Measurements from ENCODE around the gene NLRC3. TPM values are rescaled to one million over a fixed set of nuclear protein-coding genes. Genes with fewer than 3 reads are reported as not detected.

Gene NLRC3
- total RNA-seq, 1 experiment from 2014 or later = 0.26 TPM

DNA sequence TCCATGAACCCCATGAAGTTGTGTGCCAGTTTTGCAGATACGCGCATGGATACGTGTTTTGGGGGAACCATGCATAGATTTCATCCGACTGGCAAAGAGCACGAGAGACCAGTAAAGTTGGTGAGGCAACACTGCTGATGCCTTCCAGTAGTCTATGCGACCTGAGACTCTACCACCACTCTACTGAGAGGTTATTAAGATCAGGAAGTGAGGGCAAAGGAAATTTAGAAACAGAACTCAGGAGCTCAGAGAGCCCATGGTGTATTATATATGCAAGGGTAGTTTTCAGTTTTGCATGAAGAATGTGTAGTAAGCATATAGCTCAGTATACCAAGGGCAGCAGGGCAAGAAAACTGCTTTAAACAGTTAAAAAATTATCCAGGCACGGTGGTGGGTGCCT is 30.0 kb upstream of the NLRC3 start:
- TF ChIP-seq, protein P1, sequence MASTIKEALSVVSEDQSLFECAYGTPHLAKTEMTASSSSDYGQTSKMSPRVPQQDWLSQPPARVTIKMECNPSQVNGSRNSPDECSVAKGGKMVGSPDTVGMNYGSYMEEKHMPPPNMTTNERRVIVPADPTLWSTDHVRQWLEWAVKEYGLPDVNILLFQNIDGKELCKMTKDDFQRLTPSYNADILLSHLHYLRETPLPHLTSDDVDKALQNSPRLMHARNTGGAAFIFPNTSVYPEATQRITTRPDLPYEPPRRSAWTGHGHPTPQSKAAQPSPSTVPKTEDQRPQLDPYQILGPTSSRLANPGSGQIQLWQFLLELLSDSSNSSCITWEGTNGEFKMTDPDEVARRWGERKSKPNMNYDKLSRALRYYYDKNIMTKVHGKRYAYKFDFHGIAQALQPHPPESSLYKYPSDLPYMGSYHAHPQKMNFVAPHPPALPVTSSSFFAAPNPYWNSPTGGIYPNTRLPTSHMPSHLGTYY (CRISPR knock-in tag; IDR thresholded peaks at IDR 0.05) = no peak
- TF ChIP-seq SOX15 (CRISPR knock-in tag; IDR thresholded peaks at IDR 0.05) (no peak), ETV6 (CRISPR knock-in tag; IDR thresholded peaks at IDR 0.05) (no peak), EMX1 (CRISPR knock-in tag; IDR thresholded peaks at IDR 0.05) (no peak), ZNF416 (CRISPR knock-in tag; IDR thresholded peaks at IDR 0.05) (no peak), ATF1 (CRISPR knock-in tag; IDR thresholded peaks at IDR 0.05) (no peak), ZNF671 (CRISPR knock-in tag; IDR thresholded peaks at IDR 0.05) (no peak), JAZF1 (CRISPR knock-in tag; IDR thresholded peaks at IDR 0.05) (no peak), ESRRA (CRISPR knock-in tag; IDR thresholded peaks at IDR 0.05; ENCODE audit: borderline replicate concordance) (no peak), ZBTB21 (CRISPR knock-in tag; IDR thresholded peaks at IDR 0.05; ENCODE audit: borderline replicate concordance) (no peak), HMGA2 (CRISPR knock-in tag; IDR thresholded peaks at IDR 0.05) (no peak), IRF2 (CRISPR knock-in tag; IDR thresholded peaks at IDR 0.05; ENCODE audit: borderline replicate concordance, low read depth) (no peak)
- TF ChIP-seq, protein P2, sequence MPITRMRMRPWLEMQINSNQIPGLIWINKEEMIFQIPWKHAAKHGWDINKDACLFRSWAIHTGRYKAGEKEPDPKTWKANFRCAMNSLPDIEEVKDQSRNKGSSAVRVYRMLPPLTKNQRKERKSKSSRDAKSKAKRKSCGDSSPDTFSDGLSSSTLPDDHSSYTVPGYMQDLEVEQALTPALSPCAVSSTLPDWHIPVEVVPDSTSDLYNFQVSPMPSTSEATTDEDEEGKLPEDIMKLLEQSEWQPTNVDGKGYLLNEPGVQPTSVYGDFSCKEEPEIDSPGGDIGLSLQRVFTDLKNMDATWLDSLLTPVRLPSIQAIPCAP (CRISPR knock-in tag; IDR thresholded peaks at IDR 0.05) = no peak
- TF ChIP-seq, protein P3, sequence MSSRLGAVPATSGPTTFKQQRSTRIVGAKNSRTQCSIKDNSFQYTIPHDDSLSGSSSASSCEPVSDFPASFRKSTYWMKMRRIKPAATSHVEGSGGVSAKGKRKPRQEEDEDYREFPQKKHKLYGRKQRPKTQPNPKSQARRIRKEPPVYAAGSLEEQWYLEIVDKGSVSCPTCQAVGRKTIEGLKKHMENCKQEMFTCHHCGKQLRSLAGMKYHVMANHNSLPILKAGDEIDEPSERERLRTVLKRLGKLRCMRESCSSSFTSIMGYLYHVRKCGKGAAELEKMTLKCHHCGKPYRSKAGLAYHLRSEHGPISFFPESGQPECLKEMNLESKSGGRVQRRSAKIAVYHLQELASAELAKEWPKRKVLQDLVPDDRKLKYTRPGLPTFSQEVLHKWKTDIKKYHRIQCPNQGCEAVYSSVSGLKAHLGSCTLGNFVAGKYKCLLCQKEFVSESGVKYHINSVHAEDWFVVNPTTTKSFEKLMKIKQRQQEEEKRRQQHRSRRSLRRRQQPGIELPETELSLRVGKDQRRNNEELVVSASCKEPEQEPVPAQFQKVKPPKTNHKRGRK (CRISPR knock-in tag; IDR thresholded peaks at IDR 0.05; ENCODE audit: borderline replicate concordance) = no peak
- TF ChIP-seq, protein P4, sequence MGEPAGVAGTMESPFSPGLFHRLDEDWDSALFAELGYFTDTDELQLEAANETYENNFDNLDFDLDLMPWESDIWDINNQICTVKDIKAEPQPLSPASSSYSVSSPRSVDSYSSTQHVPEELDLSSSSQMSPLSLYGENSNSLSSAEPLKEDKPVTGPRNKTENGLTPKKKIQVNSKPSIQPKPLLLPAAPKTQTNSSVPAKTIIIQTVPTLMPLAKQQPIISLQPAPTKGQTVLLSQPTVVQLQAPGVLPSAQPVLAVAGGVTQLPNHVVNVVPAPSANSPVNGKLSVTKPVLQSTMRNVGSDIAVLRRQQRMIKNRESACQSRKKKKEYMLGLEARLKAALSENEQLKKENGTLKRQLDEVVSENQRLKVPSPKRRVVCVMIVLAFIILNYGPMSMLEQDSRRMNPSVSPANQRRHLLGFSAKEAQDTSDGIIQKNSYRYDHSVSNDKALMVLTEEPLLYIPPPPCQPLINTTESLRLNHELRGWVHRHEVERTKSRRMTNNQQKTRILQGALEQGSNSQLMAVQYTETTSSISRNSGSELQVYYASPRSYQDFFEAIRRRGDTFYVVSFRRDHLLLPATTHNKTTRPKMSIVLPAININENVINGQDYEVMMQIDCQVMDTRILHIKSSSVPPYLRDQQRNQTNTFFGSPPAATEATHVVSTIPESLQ (CRISPR knock-in tag; IDR thresholded peaks at IDR 0.05) = no peak
- TF ChIP-seq, protein P5, sequence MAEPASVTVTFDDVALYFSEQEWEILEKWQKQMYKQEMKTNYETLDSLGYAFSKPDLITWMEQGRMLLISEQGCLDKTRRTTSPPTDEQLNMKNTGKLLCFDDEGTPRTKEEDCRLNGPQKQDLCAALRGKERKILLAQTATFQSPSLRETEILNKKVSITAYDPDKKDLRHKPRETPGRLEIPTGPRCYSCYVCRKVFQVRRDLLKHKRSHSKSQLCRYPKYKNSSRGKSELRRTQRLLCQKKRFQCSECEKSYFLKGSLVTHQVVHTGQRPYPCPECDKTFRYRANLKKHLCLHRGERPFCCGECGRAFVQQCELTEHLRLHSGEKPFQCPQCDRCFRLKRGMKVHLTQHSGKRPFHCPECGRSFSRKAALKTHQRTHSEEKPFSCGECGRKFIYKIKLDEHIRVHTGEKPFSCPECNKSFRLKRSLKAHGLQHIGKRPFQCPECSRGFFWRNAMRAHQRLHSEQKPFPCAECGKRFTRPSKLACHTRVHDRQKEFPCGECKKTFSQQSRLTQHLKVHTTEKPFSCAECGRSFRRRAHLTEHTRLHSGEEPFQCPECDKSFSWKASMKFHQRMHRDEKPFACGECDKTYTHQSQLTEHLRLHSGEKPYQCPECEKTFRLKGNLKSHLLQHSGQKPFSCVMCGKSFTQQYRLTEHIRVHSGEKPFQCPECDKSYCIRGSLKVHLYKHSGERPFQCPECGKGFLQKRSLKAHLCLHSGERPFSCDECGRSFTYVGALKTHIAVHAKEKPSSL (CRISPR knock-in tag; conservative IDR thresholded peaks at IDR 0.05) = no peak
- TF ChIP-seq, protein P6, sequence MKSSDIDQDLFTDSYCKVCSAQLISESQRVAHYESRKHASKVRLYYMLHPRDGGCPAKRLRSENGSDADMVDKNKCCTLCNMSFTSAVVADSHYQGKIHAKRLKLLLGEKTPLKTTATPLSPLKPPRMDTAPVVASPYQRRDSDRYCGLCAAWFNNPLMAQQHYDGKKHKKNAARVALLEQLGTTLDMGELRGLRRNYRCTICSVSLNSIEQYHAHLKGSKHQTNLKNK (CRISPR knock-in tag; IDR thresholded peaks at IDR 0.05) = no peak
- TF ChIP-seq, protein P7, sequence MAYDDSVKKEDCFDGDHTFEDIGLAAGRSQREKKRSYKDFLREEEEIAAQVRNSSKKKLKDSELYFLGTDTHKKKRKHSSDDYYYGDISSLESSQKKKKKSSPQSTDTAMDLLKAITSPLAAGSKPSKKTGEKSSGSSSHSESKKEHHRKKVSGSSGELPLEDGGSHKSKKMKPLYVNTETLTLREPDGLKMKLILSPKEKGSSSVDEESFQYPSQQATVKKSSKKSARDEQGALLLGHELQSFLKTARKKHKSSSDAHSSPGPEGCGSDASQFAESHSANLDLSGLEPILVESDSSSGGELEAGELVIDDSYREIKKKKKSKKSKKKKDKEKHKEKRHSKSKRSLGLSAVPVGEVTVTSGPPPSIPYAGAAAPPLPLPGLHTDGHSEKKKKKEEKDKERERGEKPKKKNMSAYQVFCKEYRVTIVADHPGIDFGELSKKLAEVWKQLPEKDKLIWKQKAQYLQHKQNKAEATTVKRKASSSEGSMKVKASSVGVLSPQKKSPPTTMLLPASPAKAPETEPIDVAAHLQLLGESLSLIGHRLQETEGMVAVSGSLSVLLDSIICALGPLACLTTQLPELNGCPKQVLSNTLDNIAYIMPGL (CRISPR knock-in tag; IDR thresholded peaks at IDR 0.05) = no peak
- TF ChIP-seq, protein P8, sequence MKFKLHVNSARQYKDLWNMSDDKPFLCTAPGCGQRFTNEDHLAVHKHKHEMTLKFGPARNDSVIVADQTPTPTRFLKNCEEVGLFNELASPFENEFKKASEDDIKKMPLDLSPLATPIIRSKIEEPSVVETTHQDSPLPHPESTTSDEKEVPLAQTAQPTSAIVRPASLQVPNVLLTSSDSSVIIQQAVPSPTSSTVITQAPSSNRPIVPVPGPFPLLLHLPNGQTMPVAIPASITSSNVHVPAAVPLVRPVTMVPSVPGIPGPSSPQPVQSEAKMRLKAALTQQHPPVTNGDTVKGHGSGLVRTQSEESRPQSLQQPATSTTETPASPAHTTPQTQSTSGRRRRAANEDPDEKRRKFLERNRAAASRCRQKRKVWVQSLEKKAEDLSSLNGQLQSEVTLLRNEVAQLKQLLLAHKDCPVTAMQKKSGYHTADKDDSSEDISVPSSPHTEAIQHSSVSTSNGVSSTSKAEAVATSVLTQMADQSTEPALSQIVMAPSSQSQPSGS (CRISPR knock-in tag; IDR thresholded peaks at IDR 0.05; ENCODE audit: borderline replicate concordance, low read depth) = no peak
- TF ChIP-seq, protein P9, sequence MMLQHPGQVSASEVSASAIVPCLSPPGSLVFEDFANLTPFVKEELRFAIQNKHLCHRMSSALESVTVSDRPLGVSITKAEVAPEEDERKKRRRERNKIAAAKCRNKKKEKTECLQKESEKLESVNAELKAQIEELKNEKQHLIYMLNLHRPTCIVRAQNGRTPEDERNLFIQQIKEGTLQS (CRISPR knock-in tag; conservative IDR thresholded peaks at IDR 0.05) = no peak
- DNase-seq (ENCODE audit: low spot score) (no peak), ATAC-seq (no peak)
- ChIA-PET POLR2A (no interaction called here), CTCF (no interaction called here)
- H3K9me3 Mint-ChIP-seq = no peaks in the 10 kb centered on the region
- H3K4me1 Mint-ChIP-seq = peaks cover 12% of the 10 kb centered on the region
- no peaks in the 10 kb centered on the region for H3K27me3 Mint-ChIP-seq (ENCODE audit: low read depth)
- H3K4me3 Mint-ChIP-seq = no peak overlapping the region
- peaks cover 26% of the 10 kb centered on the region for H3K36me3 Mint-ChIP-seq
- peak overlapping the region; percentile 14; the same call in 1 of the 2 replicates for H3K27ac Mint-ChIP-seq
